Loucy (cell line): Measurements from ENCODE around the gene DAP.

Source experiments
- H2AFZ ChIP-seq: fragments of 200-600 bp; sonication (generic); 2 replicates; pipeline ENCODE4 v1.6.0; 2016; ENCODE audit warnings: antibody characterized with exemption, mild to moderate bottlenecking, low read length, moderate library complexity
- H3F3A ChIP-seq: fragments of 200-600 bp; 2 replicates; pipeline ENCODE4 v1.6.0; 2016; ENCODE audit warnings: antibody characterized with exemption, low read depth, mild to moderate bottlenecking
- H3K27me3 ChIP-seq: fragments of 200-600 bp; sonication (generic); 2 replicates; pipeline ENCODE4 v1.6.1; 2014; ENCODE audit warnings: low read length, mild to moderate bottlenecking; ENCODE audit not compliant: insufficient read depth, poor library complexity, severe bottlenecking
- H3K36me3 ChIP-seq: fragments of 200-600 bp; sonication (generic); 2 replicates; pipeline ENCODE4 v1.6.1; 2016; ENCODE audit warnings: low read length; ENCODE audit not compliant: insufficient read depth
- H3K4me1 ChIP-seq: fragments of 200-600 bp; sonication (generic); 2 replicates; pipeline ENCODE4 v1.5.1; 2014; ENCODE audit warnings: low read length, mild to moderate bottlenecking; ENCODE audit not compliant: insufficient read depth, poor library complexity, severe bottlenecking
- H3K4me2 ChIP-seq: fragments of 200-600 bp; sonication (generic); 2 replicates; pipeline ENCODE4 v1.6.0; 2014; ENCODE audit warnings: antibody characterized with exemption, low read length, low read depth, mild to moderate bottlenecking; ENCODE audit not compliant: poor library complexity, severe bottlenecking
- H3K4me3 ChIP-seq: fragments of 200-600 bp; sonication (generic); 2 replicates; pipeline ENCODE4 v1.5.1; 2014; ENCODE audit warnings: low read length, mild to moderate bottlenecking, mixed read lengths; ENCODE audit not compliant: poor library complexity, severe bottlenecking
- H3K79me2 ChIP-seq: fragments of 200-600 bp; sonication (generic); 2 replicates; pipeline ENCODE4 v1.6.1; 2014; ENCODE audit warnings: low read length; ENCODE audit not compliant: insufficient read depth
- H3K9ac ChIP-seq: fragments of 200-600 bp; sonication (generic); 2 replicates; pipeline ENCODE4 v1.6.0; 2014; ENCODE audit warnings: mild to moderate bottlenecking, low read depth, low read length, moderate library complexity; ENCODE audit not compliant: poor library complexity, severe bottlenecking
- H3K9me2 ChIP-seq: fragments of 200-600 bp; sonication (generic); replicated peaks from 2 replicates; pipeline ENCODE4 v1.6.1; 2016; ENCODE audit warnings: low read depth, low read length, mixed read lengths
- H3K9me3 ChIP-seq: fragments of 200-600 bp; sonication (generic); 2 replicates; pipeline ENCODE4 v1.6.1; 2014; ENCODE audit warnings: mild to moderate bottlenecking, antibody characterized with exemption, low read length, low read depth; ENCODE audit not compliant: insufficient read depth
- H4K20me1 ChIP-seq: fragments of 200-600 bp; sonication (generic); 2 replicates; pipeline ENCODE4 v1.6.0; 2014; ENCODE audit warnings: antibody characterized with exemption, low read length, mild to moderate bottlenecking; ENCODE audit not compliant: insufficient read depth, poor library complexity, severe bottlenecking
- CTCF ChIP-seq: fragments of 200-600 bp; sonication (generic); conservative IDR thresholded peaks from 2 replicates; pipeline ENCODE4 v1.5.1; 2014; ENCODE audit warnings: mild to moderate bottlenecking, antibody characterized with exemption, low read length
- EZH2phosphoT487 ChIP-seq: fragments of 200-600 bp; IDR thresholded peaks from 2 replicates; pipeline ENCODE4 v1.6.1; 2018; ENCODE audit warnings: antibody characterized with exemption, mild to moderate bottlenecking, moderate library complexity, borderline replicate concordance

Gene DAP

GRCh38 chr5:10661401-10661800 is 99.6 kb downstream of the DAP start:
- Histone ChIP-seq H3F3A (no peaks in the 10 kb centered on the region), H3K9ac (no peak overlapping the region)
- TF ChIP-seq CTCF, result no peak
- no peak for TF ChIP-seq EZH2phosphoT487

GRCh38 chr5:10660720-10661387 is 100.2 kb downstream of the DAP start:
- Histone ChIP-seq H3K4me3 (no peak overlapping the region), H3F3A (no peaks in the 10 kb centered on the region), H3K79me2 (no peaks in the 10 kb centered on the region), H3K27me3 (no peaks in the 10 kb centered on the region), H2AFZ (no peak overlapping the region), H3K9me2 (no peaks in the 10 kb centered on the region), H3K9ac (no peak overlapping the region), H3K9me3 (no peaks in the 10 kb centered on the region), H4K20me1 (no peaks in the 10 kb centered on the region), H3K4me2 (no peak overlapping the region), H3K36me3 (no peaks in the 10 kb centered on the region), H3K4me1 (no peaks in the 10 kb centered on the region)
- TF ChIP-seq EZH2phosphoT487 (no peak), CTCF (no peak)

More at GRCh38 chr5:10661401-10661800, 99.6 kb downstream of the DAP start:
- H3K4me1 ChIP-seq, result no peaks in the 10 kb centered on the region
- H3K4me3 ChIP-seq, result no peak overlapping the region
- no peak overlapping the region for H2AFZ ChIP-seq
- no peaks in the 10 kb centered on the region for H4K20me1 ChIP-seq
- H3K4me2 ChIP-seq, result no peak overlapping the region
- H3K9me2 ChIP-seq, result no peaks in the 10 kb centered on the region
- no peaks in the 10 kb centered on the region for H3K36me3 ChIP-seq
- H3K9me3 ChIP-seq, result no peaks in the 10 kb centered on the region
- no peaks in the 10 kb centered on the region for H3K27me3 ChIP-seq
- H3K79me2 ChIP-seq, result no peaks in the 10 kb centered on the region

GRCh38 chr5:10660135-10660534 is 100.9 kb downstream of the DAP start:
- Histone ChIP-seq H3K36me3 (no peaks in the 10 kb centered on the region), H3K9me3 (no peaks in the 10 kb centered on the region), H3K4me3 (no peak overlapping the region), H3F3A (no peaks in the 10 kb centered on the region), H3K4me1 (no peaks in the 10 kb centered on the region), H4K20me1 (no peaks in the 10 kb centered on the region), H3K79me2 (no peaks in the 10 kb centered on the region), H3K4me2 (no peak overlapping the region), H3K27me3 (no peaks in the 10 kb centered on the region), H3K9ac (no peak overlapping the region), H2AFZ (no peak overlapping the region), H3K9me2 (no peaks in the 10 kb centered on the region)
- no peak for TF ChIP-seq EZH2phosphoT487
- no peak for TF ChIP-seq CTCF
